Neuronal stem cell (in vitro differentiated cells): Measurements from ENCODE around the gene MAP3K14.
"Not testable (repeated sequence)": the region's sequence is repeated elsewhere in the genome, so short reads cannot be mapped to it uniquely, and the experiment has no call there.

Source experiments
- DNase-seq: peaks from one replicate; pipeline ENCODE4 v3.0.0-alpha.2; 2013; ENCODE audit warnings: low spot score
- H2AFZ ChIP-seq: one replicate; pipeline ENCODE4 v1.6.1; 2013; ENCODE audit warnings: mild to moderate bottlenecking, low read length, inconsistent platforms
- H2AK5ac ChIP-seq: 2 replicates; pipeline ENCODE4 v1.6.1; 2013; ENCODE audit warnings: low read depth, mild to moderate bottlenecking, inconsistent platforms, low read length, moderate library complexity, mixed read lengths
- H2BK120ac ChIP-seq: 2 replicates; pipeline ENCODE4 v1.6.1; 2013; ENCODE audit warnings: low read depth, mild to moderate bottlenecking, inconsistent platforms, low read length, moderate library complexity, mixed read lengths
- H2BK12ac ChIP-seq: one replicate; pipeline ENCODE4 v1.6.1; 2013; ENCODE audit warnings: low read length, inconsistent platforms
- H2BK15ac ChIP-seq: 2 replicates; pipeline ENCODE4 v1.6.1; 2013; ENCODE audit warnings: mild to moderate bottlenecking, low read length, inconsistent platforms, mixed read lengths
- H2BK5ac ChIP-seq: one replicate; pipeline ENCODE4 v1.6.1; 2013; ENCODE audit warnings: inconsistent platforms, mild to moderate bottlenecking, low read length, moderate library complexity
- H3K14ac ChIP-seq: one replicate; pipeline ENCODE4 v1.6.1; 2013; ENCODE audit warnings: low read length, inconsistent platforms
- H3K18ac ChIP-seq: 2 replicates; pipeline ENCODE4 v1.6.1; 2013; ENCODE audit warnings: low read length, inconsistent platforms
- H3K23ac ChIP-seq: 2 replicates; pipeline ENCODE4 v1.6.1; 2013; ENCODE audit warnings: low read depth, mild to moderate bottlenecking, mixed read lengths, low read length, inconsistent platforms; ENCODE audit not compliant: poor library complexity
- H3K27ac ChIP-seq: replicated peaks from 3 replicates; pipeline ENCODE4 v1.5.1; 2013; ENCODE audit warnings: low read length, inconsistent platforms
- H3K27me3 ChIP-seq, 3 experiments: 2 replicates each; pipeline ENCODE4 v1.6.1; 2013; ENCODE audit warnings: low read length in 3 of 3, mild to moderate bottlenecking in 2 of 3, inconsistent platforms in 1 of 3, low read depth in 1 of 3, mixed read lengths in 1 of 3, moderate library complexity in 1 of 3; ENCODE audit not compliant: control insufficient read depth in 3 of 3, insufficient read depth in 3 of 3
- H3K36me3 ChIP-seq, 2 donors: replicated peaks in 1 of 2; 2 replicates each; pipeline ENCODE4 v1.6.1; 2013; ENCODE audit warnings: low read length in 2 of 2; ENCODE audit not compliant: control insufficient read depth in 2 of 2, insufficient read depth in 2 of 2
- H3K4ac ChIP-seq: 2 replicates; pipeline ENCODE4 v1.6.1; 2013; ENCODE audit warnings: inconsistent platforms, mild to moderate bottlenecking, low read length, moderate library complexity
- H3K4me1 ChIP-seq, 2 donors: 1 replicate in 1 of 2; 2 replicates in 1 of 2; pipeline ENCODE4 v1.6.1; 2013; ENCODE audit warnings: low read length in 2 of 2, low read depth in 1 of 2; ENCODE audit not compliant: control insufficient read depth in 2 of 2, insufficient read depth in 1 of 2
- H3K4me2 ChIP-seq: one replicate; pipeline ENCODE4 v1.6.1; 2013; ENCODE audit warnings: mild to moderate bottlenecking, low read length, inconsistent platforms; ENCODE audit not compliant: insufficient read depth, poor library complexity, severe bottlenecking
- H3K4me3 ChIP-seq, 2 donors: 2 replicates each; pipeline ENCODE4 v1.5.1; 2013; ENCODE audit warnings: low read length in 2 of 2, mild to moderate bottlenecking in 2 of 2, inconsistent platforms in 1 of 2, moderate library complexity in 1 of 2
- H3K79me1 ChIP-seq: one replicate; pipeline ENCODE4 v1.6.1; 2013; ENCODE audit warnings: low read depth, mild to moderate bottlenecking, inconsistent platforms, low read length, moderate library complexity
- H3K9ac ChIP-seq: one replicate; pipeline ENCODE4 v1.6.1; 2013; ENCODE audit warnings: mild to moderate bottlenecking, low read depth, low read length, inconsistent platforms; ENCODE audit not compliant: poor library complexity
- H3K9me3 ChIP-seq, 2 donors: replicated peaks in 1 of 2; 2 replicates each; pipeline versions ENCODE3 to v1.6.1; 2013; ENCODE audit warnings: low read length in 2 of 2, mild to moderate bottlenecking in 2 of 2, inconsistent platforms in 1 of 2, low read depth in 1 of 2, mixed read lengths in 1 of 2, moderate library complexity in 1 of 2; ENCODE audit not compliant: control insufficient read depth in 2 of 2, insufficient read depth in 1 of 2
- H4K8ac ChIP-seq: one replicate; pipeline ENCODE4 v1.6.1; 2013; ENCODE audit warnings: low read depth, mild to moderate bottlenecking, inconsistent platforms, low read length, moderate library complexity
- H4K91ac ChIP-seq: one replicate; pipeline ENCODE4 v1.6.1; 2013; ENCODE audit warnings: low read length, low read depth, mild to moderate bottlenecking, inconsistent platforms; ENCODE audit not compliant: poor library complexity
- WGBS, 2 donors: extraction: QIAGEN DNeasy Blood & Tissue Kit; methylation state at CpG; one replicate each; pipeline ENCODE4 v1.1.7; 2013; ENCODE audit warnings: missing lambda C conversion rate in 2 of 2, mixed read lengths in 1 of 2; ENCODE audit not compliant: insufficient read length in 2 of 2, insufficient replicate concordance in 1 of 2; ENCODE audit errors: extremely low coverage in 2 of 2; 5-methylcytosine and 5-hydroxymethylcytosine counted together

The MAP3K14 gene

GRCh38 chr17:45253879-45254278 lies 62.9 kb downstream of the MAP3K14 start:
- peak overlapping the region; percentile 22 for H3K18ac ChIP-seq
- H2AK5ac ChIP-seq: no peak overlapping the region
- no peak overlapping the region for H4K8ac ChIP-seq
- peak overlapping the region; percentile 2 for H2BK5ac ChIP-seq
- H3K4me2 ChIP-seq: no peak overlapping the region
- peaks cover 0 to 4% of the 10 kb centered on the region in 2 donors for H3K36me3 ChIP-seq
- H2AFZ ChIP-seq: no peak overlapping the region
- peaks cover 0 to 7% of the 10 kb centered on the region in 2 donors for H3K4me1 ChIP-seq
- H2BK120ac ChIP-seq: no peak overlapping the region
- no CpG with 5 or more reads among the region's 4 CpGs for WGBS, 2 donors
- no peak overlapping the region for H3K4ac ChIP-seq
- no peak overlapping the region for H3K14ac ChIP-seq
- H3K9me3 ChIP-seq: peaks cover 0 to 7% of the 10 kb centered on the region in 2 donors
- no peak overlapping the region for H2BK12ac ChIP-seq
- H3K9ac ChIP-seq: no peak overlapping the region
- H3K4me3 ChIP-seq: no peak overlapping the region
- H2BK15ac ChIP-seq: no peak overlapping the region
- no peak overlapping the region for H4K91ac ChIP-seq
- H3K27ac ChIP-seq: no peak overlapping the region
- no peak for DNase-seq
- peaks cover under 1% of the 10 kb centered on the region for H3K79me1 ChIP-seq
- H3K27me3 ChIP-seq: peaks cover 0 to 15% (median 0%) of the 10 kb centered on the region in 3 experiments
- no peak overlapping the region for H3K23ac ChIP-seq

- H3K4me2 ChIP-seq, H2BK12ac ChIP-seq, DNase-seq, H3K14ac ChIP-seq, H2BK15ac ChIP-seq, H2AFZ ChIP-seq, H3K36me3 ChIP-seq, H2BK5ac ChIP-seq, H3K79me1 ChIP-seq, H3K27ac ChIP-seq, H3K4me3 ChIP-seq, H4K8ac ChIP-seq, H2AK5ac ChIP-seq, H4K91ac ChIP-seq, H3K9ac ChIP-seq, H3K23ac ChIP-seq, H3K4ac ChIP-seq, H3K9me3 ChIP-seq, H2BK120ac ChIP-seq, H3K18ac ChIP-seq: not testable (repeated sequence)
- Histone ChIP-seq H3K27me3 (peaks cover 0 to 22% (median 0%) of the 10 kb centered on the region in 3 experiments), H3K4me1 (peaks cover 0 to 13% of the 10 kb centered on the region in 2 donors)
- no CpG with 5 or more reads among the region's 7 CpGs for WGBS, 2 donors
These were observed 63.6 kb downstream of the MAP3K14 start for GRCh38 chr17:45253237-45253636.

GRCh38 chr17:45251931-45252330 lies 64.9 kb downstream of the MAP3K14 start:
- H3K4me2 ChIP-seq: no peak overlapping the region
- H3K4me1 ChIP-seq: peaks cover 0 to 11% of the 10 kb centered on the region in 2 donors
- no peak overlapping the region for H3K18ac ChIP-seq
- DNase-seq: no peak
- H3K27me3 ChIP-seq: peaks cover 0 to 26% (median 0%) of the 10 kb centered on the region in 3 experiments
- no peak overlapping the region for H3K4ac ChIP-seq
- no peak overlapping the region for H3K27ac ChIP-seq
- peaks cover 0 to 4% of the 10 kb centered on the region in 2 donors for H3K36me3 ChIP-seq
- H4K8ac ChIP-seq: no peak overlapping the region
- H2AK5ac ChIP-seq: no peak overlapping the region
- H3K23ac ChIP-seq: no peak overlapping the region
- no peak overlapping the region for H2AFZ ChIP-seq
- H3K9ac ChIP-seq: no peak overlapping the region
- no peak overlapping the region for H2BK12ac ChIP-seq
- no peak overlapping the region for H2BK5ac ChIP-seq
- H4K91ac ChIP-seq: no peak overlapping the region
- H3K79me1 ChIP-seq: peaks cover 6% of the 10 kb centered on the region
- no peak overlapping the region for H3K14ac ChIP-seq
- WGBS, 2 donors: no CpG with 5 or more reads among the region's 7 CpGs
- H3K4me3 ChIP-seq: no peak overlapping the region
- no peak overlapping the region for H2BK120ac ChIP-seq
- H2BK15ac ChIP-seq: no peak overlapping the region
- H3K9me3 ChIP-seq: peaks cover 0 to 7% of the 10 kb centered on the region in 2 donors

- Histone ChIP-seq H3K36me3 (peaks cover 0 to 4% of the 10 kb centered on the region in 2 donors), H3K18ac (peak overlapping the region; percentile 97), H3K9ac (peak overlapping the region; percentile 80), H3K14ac (peak overlapping the region; percentile 91), H2AK5ac (peak overlapping the region; percentile 94), H3K4me3 (peak overlapping the region; percentile 62 to 94), H3K9me3 (peaks cover 0 to 7% of the 10 kb centered on the region in 2 donors), H3K27me3 (peaks cover 0 to 44% (median 0%) of the 10 kb centered on the region in 3 experiments), H4K8ac (peak overlapping the region; percentile 20), H4K91ac (no peak overlapping the region), H2BK12ac (no peak overlapping the region), H3K79me1 (peaks cover 6% of the 10 kb centered on the region), H3K4me2 (peak overlapping the region; percentile 87), H3K4ac (peak overlapping the region; percentile 71), H3K27ac (no peak overlapping the region), H2BK120ac (no peak overlapping the region), H2BK5ac (peak overlapping the region; percentile 80), H2BK15ac (peak overlapping the region; percentile 32), H2AFZ (peak overlapping the region; percentile 100), H3K4me1 (peaks cover 5 to 12% of the 10 kb centered on the region in 2 donors), H3K23ac (peak overlapping the region; percentile 83)
- no CpG with 5 or more reads among the region's 39 CpGs for WGBS, 2 donors
- peak; percentile 47 for DNase-seq
These were observed 68.5 kb downstream of the MAP3K14 start for GRCh38 chr17:45248132-45248957.
